Fibroblast of upper back skin (primary cell): Measurements from ENCODE around the gene FAM240A.

Experiments
- DNase-seq: peaks from one replicate; pipeline ENCODE4 v3.0.0-alpha.2; 2013

FAM240A gene

GRCh38 chr3:46664188-46664970, 52.1 kb downstream of the FAM240A start:
- DNase-seq = no peak

DNA sequence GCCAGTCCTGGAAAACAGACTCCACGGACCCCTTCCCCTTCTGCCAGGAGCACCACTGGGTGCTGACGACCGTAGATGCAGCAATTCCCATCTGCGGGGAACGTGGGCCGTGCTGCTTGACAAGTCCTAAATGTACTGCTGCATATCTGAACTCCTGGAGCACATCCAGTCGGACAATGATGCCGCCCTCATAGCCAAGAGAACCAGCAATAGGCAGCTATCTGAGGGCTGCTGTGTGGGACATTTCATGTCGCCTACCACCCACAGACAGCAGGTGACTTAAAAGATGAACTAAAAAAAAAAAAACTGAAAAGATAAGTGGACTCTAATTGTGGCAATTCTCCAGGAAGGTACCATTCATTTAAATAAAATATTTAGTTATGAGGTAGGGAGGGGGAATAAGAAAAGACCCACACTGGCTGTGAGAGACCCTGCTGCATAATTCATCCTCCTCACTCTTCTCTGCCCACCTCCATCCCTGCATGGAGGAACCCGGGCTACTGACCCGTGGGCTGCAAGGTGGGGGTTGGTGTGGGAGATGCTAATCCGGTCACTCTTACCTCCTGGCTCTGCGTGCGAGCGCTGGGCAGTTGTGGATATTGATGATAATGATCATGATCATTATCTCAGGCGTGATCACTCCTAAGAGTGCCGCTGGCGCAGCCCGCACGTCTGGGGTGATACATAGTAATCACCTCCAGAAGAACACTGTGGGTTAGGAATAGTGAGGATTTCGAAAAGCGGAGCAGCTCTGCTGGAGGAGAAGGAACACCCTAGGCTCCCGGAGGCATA, 52.8 kb downstream of the FAM240A start:
- DNase-seq = no peak

- no peak for DNase-seq
These were observed 53.6 kb downstream of the FAM240A start for GRCh38 chr3:46665763-46666452.

GRCh38 chr3:46666453-46666845, 54.1 kb downstream of the FAM240A start:
- no peak for DNase-seq

DNA sequence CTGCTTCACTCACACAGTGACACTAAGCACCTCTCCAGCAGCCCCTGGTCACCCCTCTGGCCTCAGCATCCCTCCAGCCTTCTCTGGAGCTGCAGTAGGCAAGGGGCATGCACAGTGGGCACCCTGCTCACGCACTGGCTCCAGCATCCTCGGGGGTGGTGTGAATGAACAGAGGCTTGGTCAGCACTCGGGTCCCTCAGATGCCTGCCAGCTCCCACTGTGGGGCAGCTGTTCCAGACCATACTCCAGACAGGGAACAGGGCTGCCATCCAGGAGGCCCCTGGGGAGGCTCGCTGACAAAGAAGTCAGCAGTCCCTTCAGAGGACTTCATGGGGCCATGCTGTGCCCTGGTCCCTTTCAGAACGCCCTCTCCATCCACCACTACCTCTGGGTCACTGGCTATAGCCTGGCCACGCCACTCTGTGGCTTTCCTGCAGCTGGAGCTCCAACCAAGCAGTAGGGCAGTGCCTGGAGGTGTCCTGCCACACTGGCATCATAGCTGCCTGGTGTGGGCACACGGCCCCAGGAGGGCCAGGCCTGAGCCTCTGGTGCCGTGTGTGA, 54.8 kb downstream of the FAM240A start:
- DNase-seq = no peak

GRCh38 chr3:46667657-46668056, 55.3 kb downstream of the FAM240A start:
- no peak for DNase-seq

GRCh38 chr3:46668116-46668515, 55.8 kb downstream of the FAM240A start:
- no peak for DNase-seq

DNA sequence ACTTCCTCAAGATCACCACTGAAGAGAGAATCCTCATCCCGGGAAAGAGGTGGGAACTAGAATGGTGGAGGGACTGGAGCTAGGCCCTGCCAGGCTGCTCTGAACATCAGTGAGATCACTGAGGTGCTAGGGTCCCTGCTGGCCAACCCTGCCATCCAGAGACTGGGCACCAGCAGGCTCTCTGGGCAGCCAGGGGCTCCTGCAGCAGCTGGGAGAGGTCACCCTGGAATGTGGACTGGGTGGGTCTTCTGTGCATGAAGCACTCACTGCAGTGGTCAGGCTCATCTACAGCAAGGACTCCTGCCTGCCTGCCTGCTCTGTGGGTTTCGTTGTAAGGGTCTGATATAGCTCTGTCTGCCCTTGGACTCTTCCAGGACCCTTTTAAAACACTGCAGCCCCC, 56.3 kb downstream of the FAM240A start:
- DNase-seq = no peak

DNA sequence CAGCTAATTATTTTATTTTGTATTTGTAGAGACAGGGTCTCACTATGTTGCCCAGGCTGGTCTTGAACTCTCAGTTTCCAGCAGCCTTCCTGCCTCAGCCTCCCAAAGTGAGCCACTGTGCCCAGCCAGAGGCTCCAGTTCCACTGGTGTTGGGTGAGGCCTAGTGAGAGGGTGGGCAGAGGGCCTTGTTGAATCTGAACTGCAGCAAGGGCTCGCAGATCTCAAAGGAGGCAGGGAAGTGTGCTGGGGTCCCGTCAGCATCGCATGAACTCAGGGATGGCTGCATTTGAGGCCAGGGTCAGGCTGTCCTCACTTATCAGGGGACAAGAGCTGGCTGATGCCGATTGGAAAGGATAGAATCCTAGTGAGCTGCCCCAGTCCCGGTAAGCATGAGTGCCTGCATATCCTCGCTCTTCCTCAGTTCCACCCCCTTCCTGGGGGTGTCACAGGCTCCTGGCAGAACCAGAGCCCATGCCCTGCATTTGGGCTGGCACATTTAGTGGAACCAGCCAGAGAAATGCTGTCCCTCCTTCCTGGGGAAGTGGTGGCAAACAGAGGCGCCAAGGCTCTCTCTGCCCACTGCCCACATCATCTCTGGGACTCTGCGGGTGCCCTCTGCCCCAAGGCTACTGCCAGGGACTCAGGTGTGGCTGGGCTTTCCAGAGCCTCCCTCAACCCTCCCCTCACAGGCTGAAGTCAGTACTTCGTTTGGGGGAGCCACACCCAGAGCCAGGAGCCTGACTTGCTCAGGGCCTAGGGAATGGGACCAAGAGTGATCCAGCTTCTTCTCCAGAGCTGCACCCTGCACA, 57.1 kb downstream of the FAM240A start:
- DNase-seq = no peak

- no peak for DNase-seq
These were observed 57.9 kb downstream of the FAM240A start for GRCh38 chr3:46670000-46670890.

DNA sequence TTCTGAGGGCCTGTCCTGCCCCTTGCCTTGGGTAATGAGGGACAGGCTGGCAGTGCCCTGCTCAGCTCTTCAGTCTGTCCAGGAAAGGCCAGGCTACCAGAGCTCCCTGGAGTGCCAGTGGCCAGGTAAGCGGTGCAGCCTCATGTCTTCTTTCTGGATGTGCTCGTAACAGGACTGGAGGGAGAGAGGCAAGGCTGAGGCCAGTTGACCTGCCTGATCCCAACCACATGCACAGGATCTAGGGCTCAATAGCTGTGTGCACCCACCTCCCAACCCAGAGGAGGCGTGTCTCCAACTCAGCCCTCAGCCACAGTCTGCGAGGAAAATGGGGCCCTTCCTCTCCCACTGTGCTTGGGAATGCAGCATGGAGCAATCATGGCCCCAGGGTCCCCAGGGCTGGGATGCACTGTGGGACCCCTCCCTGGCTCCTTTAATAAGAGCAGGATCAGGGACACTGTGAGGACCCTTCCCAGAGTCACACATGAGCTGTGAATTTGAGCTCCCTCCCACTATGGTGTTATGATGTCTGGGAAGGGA, 58.6 kb downstream of the FAM240A start:
- DNase-seq = no peak

- DNase-seq = no peak
These were observed 59.4 kb downstream of the FAM240A start for GRCh38 chr3:46671541-46672348.

DNA sequence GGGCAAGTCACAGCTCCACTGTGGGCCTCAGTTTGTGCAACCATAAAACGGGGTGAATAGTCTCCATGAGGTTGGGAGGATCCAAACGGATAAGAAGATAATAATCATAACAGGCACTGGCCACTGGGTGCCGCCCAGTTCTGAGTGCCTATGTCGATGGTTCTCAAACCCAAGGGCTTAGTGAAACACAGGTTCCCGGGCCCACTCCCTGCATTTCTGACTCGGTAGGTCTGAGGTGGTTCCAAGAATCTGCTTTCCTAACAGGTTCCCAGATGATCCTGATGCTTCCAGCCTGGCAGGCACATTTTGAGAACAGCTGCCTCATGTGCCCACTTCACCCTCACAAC, 60.0 kb downstream of the FAM240A start:
- no peak for DNase-seq

GRCh38 chr3:46673151-46674030, 61.1 kb downstream of the FAM240A start:
- no peak for DNase-seq

- no peak for DNase-seq
These were observed 61.9 kb downstream of the FAM240A start for GRCh38 chr3:46674031-46674845.

DNA sequence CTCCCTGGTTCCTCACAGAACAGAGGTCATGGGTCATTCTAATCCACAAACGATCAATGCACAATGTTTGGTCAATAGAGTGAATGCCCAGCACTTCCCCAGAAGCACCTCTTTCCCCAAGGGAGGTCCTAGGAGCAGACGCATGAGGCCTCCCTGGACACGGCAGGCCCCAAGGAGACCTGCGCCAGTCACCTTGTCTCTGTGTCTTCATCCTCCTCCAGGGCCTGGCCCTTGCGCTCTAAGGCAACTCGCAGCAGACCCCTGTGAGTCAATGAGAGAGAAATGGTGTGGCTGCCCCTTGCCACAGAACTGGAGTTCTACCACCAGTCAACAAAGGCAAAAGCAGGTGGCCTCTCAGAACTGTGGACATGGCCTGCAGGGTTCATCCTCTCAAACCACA, 63.1 kb downstream of the FAM240A start:
- DNase-seq = no peak
